CD4-positive, alpha-beta memory T cell (primary cell): ENCODE measurements around the gene MADD. TPM values are rescaled to one million over a fixed set of nuclear protein-coding genes. Genes with fewer than 3 reads are reported as not detected.

Experiments used
- CTCF ChIA-PET: fragments of 350-600 bp; sonication (Branson Sonifier 250); formaldehyde crosslinking; loops from one replicate; lab custom pipeline; 2021; ENCODE audit warnings: inconsistent platforms; ENCODE audit not compliant: partially characterized antibody; lab: Charles Lee
- POLR2A ChIA-PET: fragments of 350-600 bp; sonication (Branson Sonifier 250); formaldehyde crosslinking; loops from one replicate; lab custom pipeline; 2021; ENCODE audit not compliant: partially characterized antibody; lab: Charles Lee
- DNase-seq, 5 donors: peaks; one replicate each; pipeline versions ENCODE4 v3.0.0 to v3.0.0-alpha.2; 2020 to 2022; ENCODE audit warnings: mixed read lengths in 1 of 5
- H3K27ac ChIP-seq: one replicate; pipeline ENCODE4 v1.7.0; 2013; ENCODE audit warnings: low read depth, low read length
- H3K27me3 ChIP-seq: 2 replicates; pipeline ENCODE4 v1.7.0; 2013; ENCODE audit warnings: mild to moderate bottlenecking, low read length, moderate library complexity; ENCODE audit not compliant: insufficient read depth
- H3K36me3 ChIP-seq: 2 replicates; pipeline ENCODE4 v1.7.0; 2013; ENCODE audit warnings: mild to moderate bottlenecking, low read length, moderate library complexity; ENCODE audit not compliant: insufficient read depth
- H3K4me1 ChIP-seq: 2 replicates; pipeline ENCODE4 v1.7.0; 2013; ENCODE audit warnings: mild to moderate bottlenecking, low read length, moderate library complexity; ENCODE audit not compliant: insufficient read depth
- H3K4me3 ChIP-seq, 2 donors: one replicate each; pipeline ENCODE4 v1.7.0; 2013; ENCODE audit warnings: low read length in 2 of 2, mild to moderate bottlenecking in 1 of 2
- H3K9me3 ChIP-seq, 2 donors: one replicate each; pipeline ENCODE4 v1.7.0; 2013; ENCODE audit warnings: low read length in 2 of 2, control low read depth in 1 of 2; ENCODE audit not compliant: control insufficient read depth in 1 of 2
- H3K27ac Mint-ChIP-seq, 7 donors: one replicate each; pipeline ENCODE4 v1.8.0; 2020 to 2021; ENCODE audit warnings: mixed read lengths in 7 of 7, mild to moderate bottlenecking in 6 of 7, inconsistent platforms in 3 of 7, moderate library complexity in 3 of 7
- H3K27me3 Mint-ChIP-seq, 2 donors: one replicate each; pipeline ENCODE4 v1.8.0; 2020 to 2021; ENCODE audit warnings: mixed read lengths in 2 of 2
- H3K36me3 Mint-ChIP-seq, 2 donors: one replicate each; pipeline ENCODE4 v1.8.0; 2020 to 2021; ENCODE audit warnings: mixed read lengths in 2 of 2, inconsistent platforms in 1 of 2, mild to moderate bottlenecking in 1 of 2
- H3K4me1 Mint-ChIP-seq, 4 donors: one replicate each; pipeline ENCODE4 v1.8.0; 2020 to 2021; ENCODE audit warnings: mixed read lengths in 4 of 4, mild to moderate bottlenecking in 1 of 4
- H3K4me3 Mint-ChIP-seq, 8 donors: one replicate each; pipeline ENCODE4 v1.8.0; 2020 to 2021; ENCODE audit warnings: mixed read lengths in 8 of 8, mild to moderate bottlenecking in 7 of 8, moderate library complexity in 6 of 8, inconsistent platforms in 3 of 8
- H3K9me3 Mint-ChIP-seq, 8 donors: one replicate each; pipeline ENCODE4 v1.8.0; 2020 to 2021; ENCODE audit warnings: mixed read lengths in 8 of 8, mild to moderate bottlenecking in 5 of 8, inconsistent platforms in 3 of 8, moderate library complexity in 1 of 8
- intact Hi-C: fragments of 100-400 bp; cut with micrococcal nuclease; formaldehyde crosslinking; loops from one replicate; pipeline ENCODE4 v1.15.1; 2023
- polyA plus RNA-seq, 2 donors: library from polyadenylated mRNA; unstranded; fragments of 300-500 nt; fragmentation: Illumina TruSeq; gene quantifications; one replicate each; pipeline ENCODE4 v1.2.3, GENCODE V29; 2021
- total RNA-seq, 2 experiments: library from RNA; stranded (reverse); gene quantifications; one replicate each; pipeline ENCODE4 v1.2.3, GENCODE V29; 2021

The MADD gene
- total and polyA plus RNA-seq, 4 experiments from 2014 or later: 19.3 to 119 (median 75.3) TPM

DNA sequence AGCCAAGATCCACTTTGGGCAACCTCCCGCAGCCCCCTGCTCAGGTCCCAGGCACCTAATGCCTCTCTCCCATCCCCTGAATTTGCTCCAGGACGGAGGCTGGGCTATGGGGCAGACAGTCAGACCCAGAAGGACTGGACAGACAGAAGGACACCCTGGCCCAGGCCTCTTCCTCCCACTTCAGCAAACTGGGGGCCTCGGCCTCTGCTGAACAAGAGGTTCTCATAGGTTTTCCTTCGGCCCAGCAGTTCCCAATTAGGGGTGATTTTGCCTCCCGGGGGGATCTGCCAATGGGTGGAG lies 104.7 kb downstream of the MADD start:
- ChIA-PET CTCF (interaction anchor here (0.6 to 5.3 kb wide), 34 partner anchors 10 to 490 kb away, joined by 3 to 257 read pairs (median 5); partner anchors contain the start of genes ACP2 and SLC39A13), POLR2A (interaction anchor here (0.6 to 4.9 kb wide), 9 partner anchors 16 to 51 kb away, joined by 3 to 75 read pairs (median 7); partner anchors contain the start of genes PSMC3 and SLC39A13)
- H3K4me3 ChIP-seq: no peak overlapping the region
- intact Hi-C loops: loop anchor here (1.0 to 2.0 kb wide), 4 partner anchors 26 to 80 kb away; partner anchors contain the start of gene SLC39A13
- H3K27me3 Mint-ChIP-seq: no peaks in the 10 kb centered on the region
- no peaks in the 10 kb centered on the region for H3K36me3 Mint-ChIP-seq
- H3K4me3 Mint-ChIP-seq: peak overlapping the region in 1 of 8 donors; percentile 64
- H3K9me3 ChIP-seq: no peaks in the 10 kb centered on the region
- no peaks in the 10 kb centered on the region for H3K36me3 ChIP-seq
- H3K9me3 Mint-ChIP-seq: peaks cover 0 to 3% (median 0%) of the 10 kb centered on the region in 8 donors
- H3K27ac ChIP-seq: no peak overlapping the region
- DNase-seq: no peak
- H3K4me1 Mint-ChIP-seq: peaks cover 0 to 5% (median under 1%) of the 10 kb centered on the region in 4 donors
- H3K27ac Mint-ChIP-seq: no peak overlapping the region
- no peaks in the 10 kb centered on the region for H3K27me3 ChIP-seq
- H3K4me1 ChIP-seq: peaks cover 7% of the 10 kb centered on the region

- Mint-ChIP-seq H3K4me3 (peak overlapping the region in 1 of 8 donors; percentile 64), H3K27me3 (no peaks in the 10 kb centered on the region), H3K27ac (no peak overlapping the region), H3K4me1 (peaks cover 0 to 3% (median 0%) of the 10 kb centered on the region in 4 donors), H3K36me3 (no peaks in the 10 kb centered on the region), H3K9me3 (peaks cover 0 to 3% (median 0%) of the 10 kb centered on the region in 8 donors)
- Histone ChIP-seq H3K36me3 (no peaks in the 10 kb centered on the region), H3K27me3 (no peaks in the 10 kb centered on the region), H3K9me3 (no peaks in the 10 kb centered on the region), H3K4me1 (peaks cover 7% of the 10 kb centered on the region), H3K4me3 (no peak overlapping the region), H3K27ac (no peak overlapping the region)
- no peak for DNase-seq
- ChIA-PET CTCF (interaction anchor here (0.9 to 5.3 kb wide), 13 partner anchors 16 to 478 kb away, joined by 3 to 257 read pairs (median 5); partner anchors contain the start of gene SLC39A13), POLR2A (interaction anchor here (1.0 to 4.9 kb wide), 5 partner anchors 15 to 51 kb away, joined by 7 to 75 read pairs (median 8); partner anchors contain the start of genes PSMC3 and SLC39A13)
- intact Hi-C loops: loop anchor here (2.0 kb wide), 1 partner anchor 26 kb away; no protein-coding TSS in a partner anchor
Observed at GRCh38 chr11:47375020-47375419, 105.1 kb downstream of the MADD start.

DNA sequence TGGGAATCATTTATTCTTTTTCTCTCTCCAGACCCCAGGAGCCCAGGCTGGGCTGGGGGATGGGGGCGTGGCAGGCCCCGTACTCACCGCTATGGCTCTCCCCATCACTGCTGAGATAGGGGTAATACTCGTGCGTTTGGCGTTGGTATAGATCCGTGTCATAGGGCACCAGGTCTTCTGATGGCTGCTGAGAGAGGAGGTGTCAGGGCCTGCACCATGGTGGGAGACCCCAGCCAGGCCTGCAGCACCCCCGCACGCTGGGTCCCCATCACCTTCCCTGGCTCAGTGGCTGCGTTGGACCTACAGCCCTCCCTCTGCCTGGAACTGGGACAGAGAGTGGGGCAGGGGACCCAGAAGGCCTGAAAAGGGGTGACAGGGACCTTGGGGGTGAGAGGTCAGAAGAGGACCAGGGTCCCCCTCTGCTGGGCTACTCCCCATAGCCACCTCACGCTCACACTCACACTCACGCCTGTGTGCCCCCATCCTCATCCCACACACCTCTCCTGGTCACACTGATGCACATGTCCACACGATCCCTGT lies 105.7 kb downstream of the MADD start:
- no peaks in the 10 kb centered on the region for H3K36me3 ChIP-seq
- H3K4me1 ChIP-seq: peaks cover 7% of the 10 kb centered on the region
- no peaks in the 10 kb centered on the region for H3K27me3 ChIP-seq
- intact Hi-C loops: loop anchor here (2.0 kb wide), 1 partner anchor 25 kb away; no protein-coding TSS in a partner anchor
- Mint-ChIP-seq H3K9me3 (peaks cover 0 to 3% (median 0%) of the 10 kb centered on the region in 8 donors), H3K27me3 (no peaks in the 10 kb centered on the region), H3K36me3 (no peaks in the 10 kb centered on the region), H3K4me1 (peaks cover 0 to 3% (median 0%) of the 10 kb centered on the region in 4 donors), H3K4me3 (no peak overlapping the region), H3K27ac (no peak overlapping the region)
- POLR2A ChIA-PET: interaction anchor here (1.2 to 4.9 kb wide), 2 partner anchors 34 to 37 kb away, joined by 4 to 75 read pairs; partner anchors contain the start of gene SLC39A13
- H3K9me3 ChIP-seq: no peaks in the 10 kb centered on the region
- H3K27ac ChIP-seq: no peak overlapping the region
- no peak for DNase-seq
- H3K4me3 ChIP-seq: no peak overlapping the region
- CTCF ChIA-PET: interaction anchor here (4.6 to 5.3 kb wide), 2 partner anchors 25 to 34 kb away, joined by 149 to 257 read pairs; partner anchors contain the start of gene SLC39A13

DNA sequence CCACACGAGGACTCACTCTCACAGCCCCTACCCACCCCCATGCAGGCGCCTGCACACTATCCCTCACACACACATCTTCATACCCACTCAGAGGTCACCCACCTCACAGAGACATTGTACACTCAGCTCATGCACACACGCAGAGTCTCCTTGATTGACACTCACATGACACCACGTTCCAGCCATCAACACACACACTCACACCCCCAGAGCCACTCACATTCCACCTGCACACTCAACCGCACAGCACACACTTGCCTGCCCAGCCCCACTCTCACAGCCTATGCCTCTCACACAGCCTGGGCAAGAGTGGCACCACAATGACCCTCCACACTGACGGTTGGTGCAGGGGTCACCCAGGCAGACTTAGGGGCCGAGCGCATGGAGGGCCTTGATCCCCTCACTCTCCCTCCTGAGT lies 106.2 kb downstream of the MADD start:
- ChIA-PET CTCF (interaction anchor here (0.8 to 1.1 kb wide), 2 partner anchors 17 to 31 kb away, joined by 3 to 4 read pairs; no protein-coding TSS in a partner anchor), POLR2A (interaction anchor here (1.2 kb wide), 1 partner anchor 36 kb away, joined by 4 read pairs; no protein-coding TSS in a partner anchor)
- Histone ChIP-seq H3K27me3 (no peaks in the 10 kb centered on the region), H3K36me3 (no peaks in the 10 kb centered on the region), H3K9me3 (no peaks in the 10 kb centered on the region), H3K4me1 (peaks cover 7% of the 10 kb centered on the region), H3K4me3 (no peak overlapping the region), H3K27ac (no peak overlapping the region)
- Mint-ChIP-seq H3K27ac (peak overlapping the region in 2 of 7 donors; percentile 65 to 72), H3K27me3 (no peaks in the 10 kb centered on the region), H3K36me3 (no peaks in the 10 kb centered on the region), H3K4me1 (peaks cover 0 to 3% (median 0%) of the 10 kb centered on the region in 4 donors), H3K9me3 (peaks cover 0 to 3% (median 0%) of the 10 kb centered on the region in 8 donors), H3K4me3 (no peak overlapping the region)
- no peak for DNase-seq
- intact Hi-C loops: no loop called here

- intact Hi-C loops: no loop called here
- peaks cover 0 to 3% (median 0%) of the 10 kb centered on the region in 4 donors for H3K4me1 Mint-ChIP-seq
- H3K9me3 Mint-ChIP-seq: peaks cover 0 to 3% (median 0%) of the 10 kb centered on the region in 8 donors
- ChIA-PET CTCF (interaction anchor here (0.7 to 1.1 kb wide), 3 partner anchors 17 to 31 kb away, joined by 3 to 4 read pairs (median 3); no protein-coding TSS in a partner anchor), POLR2A (interaction anchor here (1.1 to 1.2 kb wide), 2 partner anchors 32 to 36 kb away, joined by 4 read pairs; no protein-coding TSS in a partner anchor)
- H3K4me3 ChIP-seq: no peak overlapping the region
- H3K9me3 ChIP-seq: no peaks in the 10 kb centered on the region
- no peak overlapping the region for H3K27ac ChIP-seq
- no peak overlapping the region for H3K27ac Mint-ChIP-seq
- H3K36me3 ChIP-seq: no peaks in the 10 kb centered on the region
- peaks cover 7% of the 10 kb centered on the region for H3K4me1 ChIP-seq
- no peaks in the 10 kb centered on the region for H3K27me3 ChIP-seq
- H3K27me3 Mint-ChIP-seq: no peaks in the 10 kb centered on the region
- H3K4me3 Mint-ChIP-seq: no peak overlapping the region
- no peaks in the 10 kb centered on the region for H3K36me3 Mint-ChIP-seq
- DNase-seq: no peak
Observed at GRCh38 chr11:47376525-47377371, 106.8 kb downstream of the MADD start.

DNA sequence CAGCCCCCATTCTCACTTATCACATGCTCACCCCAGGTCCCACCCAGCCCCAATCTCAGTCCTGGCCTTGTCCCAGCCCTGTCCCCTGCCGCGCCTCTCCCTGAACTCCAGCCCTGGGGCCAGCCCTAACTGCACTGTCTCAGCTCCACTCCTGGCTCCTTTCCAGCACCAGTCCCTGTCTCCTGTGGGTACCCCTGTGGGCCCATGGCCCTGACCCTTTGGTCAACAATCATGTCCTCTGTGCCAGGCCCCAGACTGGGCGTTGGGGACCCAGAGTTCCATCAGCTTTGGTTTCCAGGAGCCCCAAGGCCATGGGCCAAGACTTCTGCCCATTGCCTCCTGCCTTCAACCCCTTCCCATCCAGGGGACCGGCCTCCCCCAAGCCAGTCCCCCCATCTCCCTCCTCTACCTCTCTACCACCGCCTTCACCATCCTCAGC lies 107.7 kb downstream of the MADD start:
- no peaks in the 10 kb centered on the region for H3K36me3 ChIP-seq
- H3K9me3 ChIP-seq: no peaks in the 10 kb centered on the region
- H3K4me3 ChIP-seq: no peak overlapping the region
- peaks cover 0 to 5% (median 1%) of the 10 kb centered on the region in 4 donors for H3K4me1 Mint-ChIP-seq
- H3K4me3 Mint-ChIP-seq: no peak overlapping the region
- H3K27ac Mint-ChIP-seq: no peak overlapping the region
- H3K9me3 Mint-ChIP-seq: no peaks in the 10 kb centered on the region
- POLR2A ChIA-PET: interaction anchor here (1.1 to 1.5 kb wide), 2 partner anchors 30 to 31 kb away, joined by 3 to 4 read pairs; no protein-coding TSS in a partner anchor
- no peak for DNase-seq
- H3K27ac ChIP-seq: no peak overlapping the region
- H3K27me3 Mint-ChIP-seq: no peaks in the 10 kb centered on the region
- intact Hi-C loops: no loop called here
- CTCF ChIA-PET: interaction anchor here (0.7 kb wide), 1 partner anchor 30 kb away, joined by 3 read pairs; no protein-coding TSS in a partner anchor
- H3K4me1 ChIP-seq: peaks cover 7% of the 10 kb centered on the region
- H3K36me3 Mint-ChIP-seq: no peaks in the 10 kb centered on the region
- H3K27me3 ChIP-seq: no peaks in the 10 kb centered on the region
